Fibroblast of gingiva (primary cell): ENCODE measurements around the gene TLL2.

Experiments used
- DNase-seq: peaks from one replicate; pipeline ENCODE4 v3.0.0-alpha.2; 2011; ENCODE audit warnings: low read depth

The TLL2 gene

GRCh38 chr10:96358851-96359540 is 154.7 kb downstream of the TLL2 start, which contains the start of gene OPALIN:
Gene OPALIN, minus strand, starts transcription at chr10:96359002. Its CDS starts 106 bp downstream, at chr10:96358896.
- no peak for DNase-seq

- no peak for DNase-seq
Observed at GRCh38 chr10:96357038-96357620, 156.6 kb downstream of the TLL2 start.

- no peak for DNase-seq
Observed at GRCh38 chr10:96352582-96352981, 161.1 kb downstream of the TLL2 start.

GRCh38 chr10:96352027-96352426 is 161.7 kb downstream of the TLL2 start:
- DNase-seq, result no peak

DNA sequence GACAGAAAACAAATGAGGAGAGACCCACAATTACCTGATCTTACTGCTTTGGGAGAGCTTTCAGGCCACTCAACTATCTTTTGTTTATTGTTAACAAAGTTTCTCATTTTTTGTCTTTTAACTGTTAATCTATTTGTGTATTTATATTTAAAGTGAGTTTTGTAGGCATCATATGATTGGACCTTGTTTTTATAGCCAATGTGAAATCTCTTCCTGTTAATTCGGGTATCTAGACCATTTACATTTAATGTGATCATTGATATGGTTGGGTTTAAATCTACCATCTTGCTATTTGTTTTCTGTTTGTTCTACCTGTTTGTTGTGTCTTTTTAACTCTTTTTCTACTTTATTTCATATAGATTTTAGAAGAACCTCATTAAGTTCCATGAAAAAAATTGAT is 167.4 kb downstream of the TLL2 start:
- DNase-seq, result no peak

DNA sequence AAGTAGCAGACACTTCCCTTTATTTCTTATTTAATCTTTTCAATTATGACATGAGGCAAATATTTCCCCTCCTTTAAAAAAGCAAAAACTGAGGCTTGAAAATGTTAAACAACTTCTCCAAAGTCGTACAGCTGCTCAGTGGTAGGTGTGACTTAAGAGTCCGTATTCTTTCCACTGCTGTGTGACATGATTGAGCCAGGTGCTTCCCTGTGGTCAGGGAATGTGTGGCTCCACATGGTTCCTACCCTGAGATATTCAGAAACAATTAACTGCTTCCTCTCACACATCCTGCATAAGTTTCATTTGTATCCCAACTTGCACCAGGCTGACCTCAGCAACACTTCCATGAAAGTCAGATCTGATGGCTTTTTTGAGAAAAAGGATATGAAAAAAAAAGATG is 168.5 kb downstream of the TLL2 start:
- no peak for DNase-seq

GRCh38 chr10:96344178-96344577 is 169.5 kb downstream of the TLL2 start:
- DNase-seq, result no peak

GRCh38 chr10:96342402-96342801 is 171.3 kb downstream of the TLL2 start:
- no peak for DNase-seq

GRCh38 chr10:96341219-96342182 is 172.2 kb downstream of the TLL2 start:
- DNase-seq, result no peak

- DNase-seq, result peak; percentile 52
Observed at GRCh38 chr10:96339956-96340904, 173.5 kb downstream of the TLL2 start.

DNA sequence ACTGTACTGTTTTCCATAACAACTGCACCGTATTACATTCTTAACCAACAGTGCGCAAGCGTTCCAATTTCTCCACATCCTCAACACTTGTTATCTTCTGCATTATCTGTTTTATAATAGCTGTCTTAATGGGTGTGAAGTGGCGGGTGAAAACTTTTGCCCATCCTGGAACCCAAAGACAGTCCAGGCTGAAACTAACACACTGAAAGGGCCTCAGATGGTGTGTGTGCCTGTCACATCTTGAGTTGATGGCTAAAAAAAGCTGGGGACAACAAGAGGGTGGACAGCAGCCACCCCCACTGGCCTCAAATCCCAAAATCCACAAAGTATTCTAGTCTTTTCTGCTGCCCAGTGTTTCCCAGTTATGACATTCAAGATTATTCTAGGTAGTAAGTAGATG is 174.3 kb downstream of the TLL2 start:
- DNase-seq, result no peak

- DNase-seq, result no peak
Observed at GRCh38 chr10:96338279-96338925, 175.3 kb downstream of the TLL2 start.

DNA sequence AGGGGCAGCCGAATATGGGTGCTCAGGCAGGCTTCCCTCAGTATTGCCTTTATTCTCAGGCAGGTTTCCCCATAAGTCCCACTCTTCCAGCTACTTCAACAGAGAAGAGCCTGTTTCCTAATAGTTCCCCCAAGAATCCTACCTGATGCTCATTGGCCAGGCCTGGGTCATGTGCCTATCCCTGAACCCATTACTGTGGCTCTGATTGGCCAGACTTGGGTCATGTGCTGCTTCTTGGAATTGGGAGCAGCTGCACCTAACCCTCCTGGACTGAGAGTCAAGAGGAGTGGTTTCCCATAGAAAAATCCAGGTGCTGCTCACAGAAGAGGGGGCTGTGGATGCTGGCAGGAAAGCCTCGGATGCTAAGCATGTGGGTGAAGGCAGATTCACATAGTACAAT is 176.6 kb downstream of the TLL2 start:
- DNase-seq, result no peak

DNA sequence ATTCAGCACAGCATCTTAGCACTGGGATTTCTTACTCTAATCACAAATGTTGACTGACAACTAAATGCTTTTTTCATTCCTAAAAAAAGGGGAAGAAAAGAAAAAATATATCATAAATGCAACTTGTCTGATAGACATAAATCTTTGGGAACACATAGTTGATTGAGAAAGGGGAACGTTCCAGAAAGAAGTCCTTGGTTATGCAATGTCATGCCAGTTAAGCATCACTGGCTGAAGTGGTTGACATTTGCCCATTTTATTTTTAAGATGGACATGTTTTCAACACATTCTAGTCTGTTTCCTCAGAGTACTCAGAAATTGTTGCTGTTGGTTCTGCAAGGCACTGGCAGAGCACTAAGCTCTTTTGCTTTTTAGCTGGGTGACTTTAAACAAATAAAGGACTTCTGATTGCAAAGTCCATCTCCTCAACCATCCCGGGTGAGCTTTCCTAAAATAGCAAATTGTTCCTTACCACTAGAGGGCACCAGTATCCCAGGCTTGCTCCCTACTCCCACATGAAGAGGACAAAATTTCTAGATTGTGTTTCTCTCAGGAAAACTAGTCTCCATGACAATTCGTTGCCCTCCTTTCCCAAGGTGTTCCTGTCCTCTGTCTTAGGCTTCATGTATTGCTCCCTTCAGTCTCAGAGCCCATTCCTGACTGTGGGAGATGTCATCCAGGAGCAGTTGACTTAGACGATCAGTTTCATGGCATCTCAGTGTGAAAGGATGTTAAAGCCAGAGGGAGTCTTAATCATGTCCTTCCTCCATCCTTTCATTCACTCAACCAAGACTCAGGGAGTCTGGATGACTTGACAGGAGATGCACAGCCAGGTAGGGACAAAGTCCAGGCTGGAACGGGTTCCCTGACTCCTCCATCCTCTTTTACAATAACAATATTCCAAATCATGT is 178.9 kb downstream of the TLL2 start:
- DNase-seq, result peak; percentile 33

- no peak for DNase-seq
Observed at GRCh38 chr10:96333101-96333500, 180.6 kb downstream of the TLL2 start.

GRCh38 chr10:96327462-96327861 is 186.3 kb downstream of the TLL2 start:
- no peak for DNase-seq

DNA sequence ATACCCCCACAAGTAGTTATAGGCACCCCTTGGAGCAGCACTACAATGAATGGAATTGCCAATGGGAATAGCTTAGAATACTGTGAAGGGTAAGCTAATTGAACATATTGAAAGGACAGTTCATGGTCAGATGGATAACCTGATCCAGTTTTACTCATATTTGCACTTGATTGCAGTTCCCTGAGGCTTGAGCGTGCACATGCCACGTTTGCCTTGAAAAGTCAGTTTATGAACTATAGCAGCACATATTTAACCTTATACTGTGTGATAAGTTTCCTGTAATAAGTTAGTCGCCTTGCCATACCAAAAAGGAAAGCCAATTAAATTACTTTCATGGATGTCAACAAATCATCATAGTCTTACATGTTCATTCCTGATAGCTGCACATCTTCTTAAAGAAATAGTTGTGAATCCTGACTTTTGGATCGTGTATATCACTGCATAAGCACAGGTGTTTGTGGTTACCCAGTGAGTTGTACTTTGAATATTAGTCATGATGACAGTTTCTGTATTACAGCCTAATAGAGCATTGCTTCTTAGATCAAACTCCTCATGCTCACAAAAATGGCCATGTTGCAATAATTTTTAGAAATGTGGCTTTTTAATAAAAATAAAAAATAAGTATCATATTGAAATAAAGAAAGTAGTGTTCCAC is 187.9 kb downstream of the TLL2 start:
- DNase-seq, result no peak

- DNase-seq, result no peak
Observed at GRCh38 chr10:96324447-96324846, 189.3 kb downstream of the TLL2 start.

- DNase-seq, result no peak
Observed at GRCh38 chr10:96322275-96322674, 191.5 kb downstream of the TLL2 start.
